GM19467 (cell line): ENCODE data around the gene GART.
"Not testable (repeated sequence)": the region's sequence is repeated elsewhere in the genome, so short reads cannot be mapped to it uniquely, and the experiment has no call there.

Experiments used
- ATAC-seq: cut with Tn5 transposase; IDR thresholded peaks from one replicate; pipeline ENCODE4 v1.9.1; 2021; ENCODE audit warnings: mild to moderate bottlenecking, moderate library complexity; ENCODE audit not compliant: unreplicated experiment

Gene GART

DNA sequence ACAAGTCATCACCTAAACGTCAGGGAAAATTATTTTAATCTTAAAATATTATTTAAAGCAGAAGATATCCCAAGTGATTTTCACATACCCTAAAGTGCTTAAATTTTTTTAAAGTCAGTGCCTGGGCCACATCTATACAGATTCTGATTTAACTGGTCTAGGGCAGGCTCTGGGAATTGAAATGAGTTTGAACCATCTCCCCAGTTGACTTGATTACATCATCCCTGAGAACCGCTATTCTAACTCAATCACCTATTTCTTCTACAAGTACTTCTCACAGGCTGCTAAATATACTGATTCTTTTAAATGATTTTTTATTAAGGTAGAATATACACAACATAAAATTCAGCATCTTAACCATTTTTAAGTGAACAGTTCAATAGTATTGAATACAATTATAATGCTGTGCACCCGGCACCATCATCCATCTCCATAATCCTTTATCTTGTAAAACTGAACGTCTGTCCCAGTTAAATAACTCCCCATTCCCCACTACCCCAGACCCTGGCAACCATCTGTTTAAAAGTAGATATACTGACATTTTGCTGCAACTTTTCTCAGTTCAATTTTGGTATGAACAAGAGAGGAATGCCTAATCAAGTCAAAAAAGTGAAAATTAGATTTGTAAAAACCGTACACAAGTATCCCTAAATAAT, 19.5 kb downstream of the GART start:
- no peak for ATAC-seq

- no peak for ATAC-seq
These were observed 23.0 kb downstream of the GART start for GRCh38 chr21:33518899-33519298.

DNA sequence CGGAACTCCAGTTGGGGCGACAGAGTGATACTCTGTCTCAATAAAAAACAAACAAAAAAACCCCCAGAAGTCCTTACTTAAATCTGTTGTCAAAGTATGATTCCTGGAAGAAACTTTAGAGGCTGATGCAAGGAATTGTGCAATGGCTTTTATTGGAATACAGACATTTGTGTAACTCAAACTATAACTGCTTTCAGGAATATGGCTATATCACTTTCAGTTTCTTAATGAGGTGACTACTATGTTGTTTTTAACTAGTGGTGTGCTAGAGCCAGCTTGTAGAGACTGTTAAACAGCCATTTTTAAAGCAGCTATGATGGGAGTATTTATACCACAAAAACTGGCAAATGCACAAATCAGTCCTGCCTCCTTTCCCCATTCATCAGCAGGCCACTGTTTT, 27.7 kb downstream of the GART start:
- no peak for ATAC-seq

DNA sequence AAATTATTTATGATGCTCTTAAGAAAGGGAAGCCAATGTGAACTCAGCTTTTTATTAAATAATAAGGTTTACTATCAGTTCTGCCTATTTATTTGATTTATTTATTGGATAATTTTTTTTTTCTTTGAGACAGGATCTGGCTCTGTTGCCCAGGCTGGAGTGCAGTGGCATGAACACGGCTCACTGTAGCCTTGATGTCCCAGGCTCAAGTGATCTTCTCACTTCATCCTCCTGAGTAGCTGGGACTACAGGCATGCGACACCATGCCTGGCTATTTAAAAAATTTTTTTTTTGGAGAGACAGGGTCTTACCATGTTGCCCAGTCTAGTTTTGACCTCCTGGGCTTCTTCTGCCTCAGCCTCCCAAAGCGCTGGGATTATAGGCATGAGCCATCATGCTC, 29.4 kb downstream of the GART start:
- ATAC-seq: no peak

GRCh38 chr21:33511639-33512038, 30.3 kb downstream of the GART start:
- no peak for ATAC-seq

GRCh38 chr21:33510826-33511225, 31.1 kb downstream of the GART start:
- ATAC-seq: no peak

DNA sequence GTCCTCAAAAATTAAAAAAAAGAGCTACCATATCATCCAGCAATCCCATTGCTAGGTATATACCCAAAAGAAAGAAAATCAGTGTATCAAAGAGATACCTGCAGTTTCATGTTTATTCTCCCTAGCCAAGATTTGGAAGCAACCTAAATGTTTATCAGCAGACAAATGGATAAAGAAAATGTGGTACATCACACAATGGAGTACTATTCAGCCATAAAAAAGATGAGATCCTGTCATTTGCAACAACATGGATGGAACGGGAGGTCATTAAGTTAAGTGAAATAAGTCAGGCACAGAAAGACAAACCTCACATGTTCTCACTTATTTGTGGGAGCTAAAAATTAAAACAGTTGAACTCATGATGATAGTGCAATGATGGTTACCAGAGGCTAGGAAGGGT, 34.9 kb downstream of the GART start:
- not testable (repeated sequence) for ATAC-seq

- ATAC-seq: no peak
These were observed 36.1 kb downstream of the GART start for GRCh38 chr21:33505833-33506232.

- no peak for ATAC-seq
These were observed 45.6 kb downstream of the GART start for GRCh38 chr21:33496345-33496744.

- no peak for ATAC-seq
These were observed 46.2 kb downstream of the GART start for GRCh38 chr21:33495743-33496142.

GRCh38 chr21:33493756-33494155, 48.2 kb downstream of the GART start:
- no peak for ATAC-seq

GRCh38 chr21:33492571-33492970, 49.3 kb downstream of the GART start:
- ATAC-seq: no peak

DNA sequence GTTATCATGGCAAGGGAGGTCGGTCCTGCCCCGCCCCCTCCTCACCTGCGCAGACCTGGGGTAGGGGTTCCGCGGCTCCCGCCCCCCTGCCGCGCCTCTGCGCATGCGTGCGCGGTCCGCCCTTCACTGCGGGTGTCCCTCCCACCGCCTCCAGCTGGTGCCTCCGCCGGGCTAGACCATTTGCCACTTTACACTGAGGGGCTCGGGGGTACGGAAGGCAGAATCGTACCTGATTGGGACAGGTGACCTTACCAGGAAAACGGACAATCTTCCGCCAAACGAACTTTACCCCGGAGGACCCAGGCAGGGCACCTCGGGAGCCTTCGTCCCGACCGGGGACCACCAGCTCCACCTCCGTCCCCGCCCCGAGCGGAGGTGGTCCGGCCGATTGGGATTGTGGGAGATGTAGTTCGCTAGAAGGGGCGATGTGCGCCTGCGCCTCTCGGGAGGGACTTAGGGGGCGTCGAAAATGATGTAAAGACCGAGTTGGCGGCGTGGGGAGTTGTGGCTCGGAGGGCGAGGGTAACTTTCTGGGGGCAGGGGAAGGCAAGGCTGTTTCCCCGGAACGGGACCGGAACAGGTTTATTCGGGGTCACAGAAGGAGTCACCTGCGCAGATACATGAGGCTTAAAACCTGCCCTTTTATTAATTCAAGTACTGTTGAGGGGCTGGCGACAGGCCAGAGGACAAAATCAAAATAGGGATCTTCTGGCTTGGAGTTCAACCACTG, 50.4 kb downstream of the GART start, which contains the start of gene DNAJC28:
Gene DNAJC28, minus strand, starts transcription at position 344 of the 730 bp plus-strand sequence. CDS start 2,323 bp downstream, outside the sequence.
- peak; percentile 96 for ATAC-seq

DNA sequence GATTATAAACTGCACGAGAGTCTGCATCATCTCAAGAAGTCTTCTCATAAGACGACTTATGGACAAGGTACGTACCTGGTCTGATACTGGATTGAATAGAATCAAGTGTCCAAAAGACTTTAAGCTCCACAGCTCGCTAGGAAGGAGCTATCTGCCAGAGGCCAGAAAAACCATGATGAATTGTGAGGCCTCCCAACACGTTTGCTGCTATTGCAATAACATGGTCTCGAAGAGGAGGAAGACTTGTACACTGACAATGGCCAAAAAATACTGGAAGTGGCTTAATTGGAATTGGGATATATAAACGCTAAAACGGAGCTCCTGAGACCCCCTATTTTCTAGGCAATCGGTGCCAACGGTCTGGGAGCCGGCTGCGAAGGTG, 50.9 kb downstream of the GART start:
- no peak for ATAC-seq

DNA sequence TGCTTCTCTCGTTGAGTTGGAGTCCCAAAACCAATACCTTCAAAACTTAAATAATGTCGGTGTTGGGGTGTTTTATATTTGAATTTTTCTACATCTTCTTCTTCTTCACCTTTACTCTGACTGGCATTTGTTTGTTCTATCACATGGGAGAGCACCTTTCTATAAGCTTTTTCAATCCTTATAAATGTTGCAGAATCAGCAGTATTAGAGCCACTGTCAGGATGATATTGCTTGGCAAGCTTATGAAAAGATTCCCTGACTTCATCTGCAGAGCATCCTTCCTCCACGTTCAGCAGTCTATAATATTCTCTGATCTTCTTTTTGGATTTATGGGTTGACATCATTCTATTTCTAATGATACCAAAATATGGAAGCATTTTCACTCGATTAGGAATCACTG, 53.0 kb downstream of the GART start:
- ATAC-seq: no peak

DNA sequence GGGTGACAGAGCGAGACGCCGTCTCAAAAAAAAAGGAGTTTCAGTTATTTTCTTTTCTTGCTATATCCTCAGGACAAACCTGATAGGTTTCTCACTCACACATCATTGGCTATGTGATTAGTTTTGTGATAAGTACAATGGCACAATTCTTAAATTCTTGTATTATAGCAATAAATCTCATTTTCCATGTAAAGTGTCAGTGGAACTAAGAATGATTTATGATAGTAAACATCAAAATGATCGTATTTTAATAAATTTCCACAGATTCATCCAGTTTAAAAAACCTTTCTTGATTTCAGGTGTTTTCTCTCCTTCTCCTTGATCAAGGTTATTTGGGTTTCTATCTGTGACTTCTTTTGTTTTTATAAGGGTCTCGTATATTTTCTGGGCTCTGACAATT, 53.9 kb downstream of the GART start:
- no peak for ATAC-seq

DNA sequence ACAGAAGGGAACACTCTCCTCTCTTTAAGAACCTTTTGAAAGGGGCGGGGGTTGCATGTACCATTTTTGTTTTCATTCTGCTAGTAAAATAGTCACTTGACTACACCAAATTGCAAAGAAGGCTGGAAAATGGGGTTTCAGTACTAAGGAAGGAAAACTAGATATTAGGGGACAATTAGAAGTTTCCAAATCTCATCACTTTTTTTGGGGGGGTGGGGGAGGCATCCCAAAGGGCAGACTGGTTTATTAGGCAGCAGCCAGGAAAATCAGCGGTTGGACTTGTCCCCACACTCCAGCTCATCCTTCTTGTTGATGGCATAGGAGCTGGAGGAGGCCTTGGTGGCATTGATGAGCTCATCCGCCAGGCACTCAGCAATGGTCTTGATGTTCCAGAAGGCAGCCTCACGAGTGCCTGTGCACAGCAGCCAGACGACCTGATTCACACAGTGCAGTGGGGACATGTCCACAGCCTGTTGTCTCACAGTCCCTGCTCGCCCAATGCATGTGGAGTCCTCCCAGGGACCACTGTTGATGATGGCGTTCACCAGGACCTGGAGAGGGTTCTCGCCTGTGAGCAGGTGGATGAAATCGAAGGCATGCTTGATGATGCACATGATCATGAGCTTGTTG, 60.5 kb downstream of the GART start:
- no peak for ATAC-seq

- no peak for ATAC-seq
These were observed 61.3 kb downstream of the GART start for GRCh38 chr21:33480481-33481103.

DNA sequence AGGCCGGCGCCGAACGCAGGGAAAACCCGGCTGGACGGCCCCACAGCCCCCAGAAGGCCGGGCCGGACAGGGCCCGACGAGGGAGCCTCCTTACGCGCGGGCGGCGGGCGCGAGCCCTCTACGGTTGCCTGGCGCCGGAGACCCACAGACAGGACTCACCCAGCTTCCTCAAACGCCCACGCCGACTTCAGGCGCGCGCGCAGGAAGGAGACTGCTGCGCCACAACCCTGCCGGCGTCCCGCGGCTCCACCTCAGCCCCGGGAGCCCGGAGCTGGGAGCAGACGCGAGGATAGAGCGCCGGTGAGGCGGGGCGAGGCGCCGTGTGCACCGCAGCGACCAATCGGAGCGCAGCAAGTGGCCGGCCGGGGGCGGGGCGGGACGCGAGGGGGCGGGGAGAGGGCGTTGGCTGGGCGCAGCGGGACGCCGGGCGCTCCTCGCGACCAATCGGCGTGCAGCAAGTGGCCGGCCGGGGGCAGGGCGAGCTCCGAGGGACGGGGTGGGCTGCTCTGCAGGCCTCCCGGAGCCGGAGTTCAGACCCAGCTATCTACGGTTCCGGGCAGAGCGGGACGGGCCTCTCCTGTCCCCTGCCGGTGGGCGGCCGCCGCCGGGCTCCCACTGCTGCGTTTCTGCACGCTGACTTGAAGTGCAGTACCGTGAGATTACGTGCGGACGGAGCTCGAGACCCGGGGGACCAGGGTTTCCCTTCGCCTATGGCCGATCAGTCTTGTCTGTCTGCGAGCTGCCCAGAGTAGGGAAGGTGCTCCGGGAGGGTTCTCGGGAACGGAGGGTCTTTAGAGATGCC, 62.0 kb downstream of the GART start, which contains the start of gene TMEM50B:
Gene TMEM50B, minus strand, starts transcription at position 296 of the 802 bp plus-strand sequence. CDS start 11,089 bp downstream, outside the sequence.
- ATAC-seq: peak; percentile 85

- peak; percentile 17 for ATAC-seq
These were observed 62.8 kb downstream of the GART start for GRCh38 chr21:33478935-33479678.
